HCT116 (cell line): ENCODE measurements around the gene FLNC. TPM values are rescaled to one million over a fixed set of nuclear protein-coding genes. Genes with fewer than 3 reads are reported as not detected.

Experiments
- ATAC-seq: fragments of 200-7000 bp; cut with Tn5 transposase; 2 replicates; pipeline ENCODE4 v1.9.1; 2020; ENCODE audit warnings: mild to moderate bottlenecking, moderate library complexity
- BruUV-seq: library from RNA; stranded (reverse); fragments of 400-500 nt; replicated peaks from 2 replicates; lab custom pipeline; 2021; lab: Mats Ljungman, UMichigan
- CTCF ChIA-PET: fragments of 300-600 bp; sonication (Branson Sonifier 250); formaldehyde crosslinking; loops from one replicate; lab custom pipeline; 2021; ENCODE audit warnings: antibody characterized with exemption; lab: Charles Lee
- POLR2A ChIA-PET: fragments of 300-600, 350-600 bp; sonication (Branson Sonifier 250); formaldehyde crosslinking; loops from one replicate; lab custom pipeline; 2021; ENCODE audit warnings: antibody characterized with exemption; lab: Charles Lee
- RAD21 ChIA-PET, 2 experiments: fragments of 300-600 bp; sonication (Branson Sonifier 250); formaldehyde crosslinking; loops; one replicate each; lab custom pipeline; 2023; ENCODE audit warnings: low total read pairs in 2 of 2; ENCODE audit not compliant: uncharacterized antibody in 2 of 2, unreplicated experiment in 2 of 2, low non-redundant PET in 1 of 2; lab: Charles Lee
- DNase-seq: peaks from one replicate; pipeline ENCODE4 v3.0.0-alpha.2; 2010; ENCODE audit warnings: low read depth, low spot score
- H2AFZ ChIP-seq: fragments of 200-600 bp; shearing (Covaris generic), sonication (generic); 2 replicates; pipeline ENCODE4 v1.6.1; 2017; ENCODE audit warnings: low read depth, mixed run types, mixed read lengths, antibody characterized with exemption, low read length; ENCODE audit not compliant: poor library complexity, severe bottlenecking
- H3K27ac ChIP-seq: 2 replicates; pipeline ENCODE4 v1.5.1; 2012; ENCODE audit warnings: low read depth, low read length
- H3K27me3 ChIP-seq: fragments of 200-600 bp; sonication (generic); 2 replicates; pipeline ENCODE4 v1.6.1; 2016; ENCODE audit warnings: mixed run types, low read length, mixed read lengths; ENCODE audit not compliant: insufficient read depth
- H3K36me3 ChIP-seq, 2 experiments: fragments of 200-500 bp in 1 of 2; fragments of 200-600 bp in 1 of 2; sonication (Bioruptor generic) in 1 of 2; sonication (generic) in 1 of 2; 2 replicates each; pipeline versions ENCODE4 v1.5.1 to v1.6.1; 2014 to 2016; ENCODE audit warnings: low read length in 2 of 2, inconsistent platforms in 1 of 2, mixed read lengths in 1 of 2, mixed run types in 1 of 2; ENCODE audit not compliant: insufficient read depth in 2 of 2, control insufficient read depth in 1 of 2
- H3K4me1 ChIP-seq, 2 experiments: fragments of 200-600 bp in 1 of 2; sonication (generic) in 1 of 2; 2 replicates each; pipeline versions ENCODE4 v1.5.1 to v1.6.1; 2012 to 2017; ENCODE audit warnings: low read length in 2 of 2, inconsistent platforms in 1 of 2, mild to moderate bottlenecking in 1 of 2, mixed read lengths in 1 of 2, mixed run types in 1 of 2, moderate library complexity in 1 of 2; ENCODE audit not compliant: insufficient read depth in 2 of 2, control insufficient read depth in 1 of 2
- H3K4me2 ChIP-seq: fragments of 200-600 bp; sonication (generic); 2 replicates; pipeline ENCODE4 v1.6.1; 2017; ENCODE audit warnings: mixed run types, low read length, mixed read lengths
- H3K4me3 ChIP-seq, 2 experiments: fragments of 200-600 bp in 1 of 2; sonication (generic) in 1 of 2; replicated peaks in 1 of 2; 2 replicates each; pipeline ENCODE4 v1.5.1; 2011 to 2016; ENCODE audit warnings: low read length in 2 of 2, control low read depth in 1 of 2, low read depth in 1 of 2, mild to moderate bottlenecking in 1 of 2, mixed read lengths in 1 of 2, mixed run types in 1 of 2
- H3K79me2 ChIP-seq: fragments of 200-600 bp; sonication (generic); 2 replicates; pipeline ENCODE4 v1.6.1; 2017; ENCODE audit warnings: mild to moderate bottlenecking, mixed run types, low read length, moderate library complexity, mixed read lengths; ENCODE audit not compliant: insufficient read depth
- H3K9ac ChIP-seq: fragments of 200-600 bp; sonication (generic); 2 replicates; pipeline ENCODE4 v1.6.1; 2016; ENCODE audit warnings: low read length, mixed read lengths
- H3K9me2 ChIP-seq: fragments of 200-600 bp; sonication (generic), shearing (Covaris generic); 2 replicates; pipeline ENCODE4 v1.6.1; 2017; ENCODE audit warnings: mixed run types, mild to moderate bottlenecking, moderate library complexity; ENCODE audit not compliant: insufficient read depth
- H3K9me3 ChIP-seq, 2 experiments: fragments of 200-500 bp in 1 of 2; fragments of 200-600 bp in 1 of 2; sonication (Bioruptor generic) in 1 of 2; sonication (generic) in 1 of 2; 2 replicates each; pipeline ENCODE4 v1.6.1; 2014 to 2017; ENCODE audit warnings: low read length in 2 of 2, mixed read lengths in 2 of 2, inconsistent platforms in 1 of 2, low read depth in 1 of 2, mild to moderate bottlenecking in 1 of 2, mixed run types in 1 of 2, moderate library complexity in 1 of 2; ENCODE audit not compliant: control insufficient read depth in 1 of 2, insufficient read depth in 1 of 2
- H4K20me1 ChIP-seq: fragments of 200-600 bp; sonication (generic), shearing (Covaris generic); 2 replicates; pipeline ENCODE4 v1.6.1; 2017; ENCODE audit warnings: mixed run types, mild to moderate bottlenecking, moderate library complexity; ENCODE audit not compliant: insufficient read depth
- CBX3 ChIP-seq: IDR thresholded peaks from 2 replicates; pipeline ENCODE4 v1.6.1; 2012; ENCODE audit warnings: low read depth
- ELF1 ChIP-seq: IDR thresholded peaks from 2 replicates; pipeline ENCODE4 v1.6.1; 2012; ENCODE audit warnings: low read depth, borderline replicate concordance
- EZH2phosphoT487 ChIP-seq: fragments of 200-600 bp; IDR thresholded peaks from 2 replicates; pipeline ENCODE4 v1.6.1; 2018; ENCODE audit warnings: antibody characterized with exemption, borderline replicate concordance
- FOSL1 ChIP-seq: IDR thresholded peaks from 2 replicates; pipeline ENCODE4 v1.6.1; 2012; ENCODE audit warnings: low read depth
- JUND ChIP-seq: IDR thresholded peaks from 2 replicates; pipeline ENCODE4 v1.6.1; 2012
- POLR2A ChIP-seq: IDR thresholded peaks from 2 replicates; pipeline ENCODE4 v1.7.0; 2011; ENCODE audit warnings: borderline replicate concordance; ENCODE audit not compliant: insufficient read depth, insufficient read length; ENCODE audit errors: extremely low read depth
- RAD21 ChIP-seq: IDR thresholded peaks from 2 replicates; pipeline ENCODE4 v1.6.1; 2012; ENCODE audit warnings: low read depth, mild to moderate bottlenecking
- SIN3A ChIP-seq: IDR thresholded peaks from 2 replicates; pipeline ENCODE4 v1.6.1; 2012; ENCODE audit warnings: low read depth
- ZFX ChIP-seq: fragments of 450-650 bp; IDR thresholded peaks from 2 replicates; pipeline ENCODE4 v1.6.1; 2017
- ZNF274 ChIP-seq: fragments of 200-500 bp; sonication (Bioruptor generic); IDR thresholded peaks from 2 replicates; pipeline ENCODE4 v1.6.1; 2014; ENCODE audit warnings: mild to moderate bottlenecking, low read depth, low read length, inconsistent platforms
- intact Hi-C: fragments of 100-400 bp; cut with micrococcal nuclease; formaldehyde crosslinking; loops from 2 replicates; pipeline ENCODE4 v1.10.0; 2022
- total RNA-seq: library from RNA; stranded (reverse); gene quantifications from one replicate; pipeline ENCODE4 v1.2.1, GENCODE V29; 2021; ENCODE audit not compliant: unreplicated experiment
- TF ChIP-seq, protein P1 (sequence below): IDR thresholded peaks from 2 replicates; pipeline ENCODE4 v1.6.1; 2011; ENCODE audit warnings: mild to moderate bottlenecking, low read length, moderate library complexity; ENCODE audit not compliant: insufficient replicate concordance; ENCODE audit errors: extremely low read depth
- TF ChIP-seq, protein P2 (sequence below): IDR thresholded peaks from 2 replicates; pipeline ENCODE4 v1.6.1; 2012
- TF ChIP-seq, protein P3 (sequence below): IDR thresholded peaks from 2 replicates; pipeline ENCODE4 v1.6.1; 2012
- TF ChIP-seq, protein P4 (sequence below), 3 experiments: fragments of 200-600 bp in 1 of 3; sonication (generic) in 1 of 3; IDR thresholded peaks in 2 of 3; conservative IDR thresholded peaks in 1 of 3; 2 replicates each; pipeline ENCODE4 v1.5.1; 2012 to 2017; ENCODE audit warnings: low read depth in 2 of 3, low read length in 2 of 3, antibody characterized with exemption in 1 of 3, borderline replicate concordance in 1 of 3, control low read depth in 1 of 3, mild to moderate bottlenecking in 1 of 3, mixed read lengths in 1 of 3, mixed run types in 1 of 3, moderate library complexity in 1 of 3; ENCODE audit not compliant: insufficient read depth in 1 of 3

FLNC gene
- total RNA-seq, 1 experiment from 2014 or later, result 42.8 TPM

DNA sequence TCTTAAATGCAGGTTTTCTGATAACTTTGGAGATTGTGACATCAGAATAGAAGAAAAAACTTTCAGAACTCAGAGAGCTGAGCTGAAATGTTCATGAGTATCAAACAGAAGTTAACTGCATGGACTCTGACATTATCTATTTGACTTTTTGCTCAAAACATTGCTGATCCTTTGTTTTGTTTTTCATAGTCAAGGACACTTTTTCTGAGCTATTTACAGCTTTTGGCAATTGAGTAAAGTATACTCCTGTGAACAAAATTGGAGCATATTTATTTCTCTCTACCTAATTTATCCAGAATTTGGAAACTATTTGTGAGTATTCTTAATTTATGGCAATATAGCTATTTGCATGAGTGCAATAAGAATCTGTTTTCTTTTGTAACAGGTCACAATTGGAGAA lies 69.2 kb downstream of the FLNC start:
- no peak overlapping the region for H3K27ac ChIP-seq
- no peaks in the 10 kb centered on the region for H3K9me2 ChIP-seq
- no peak for DNase-seq
- ChIA-PET RAD21 (no interaction called here), CTCF (no interaction called here), POLR2A (no interaction called here)
- TF ChIP-seq ZNF274, result no peak
- no peak for TF ChIP-seq RAD21
- no peak for TF ChIP-seq ELF1
- no peak for TF ChIP-seq POLR2A
- TF ChIP-seq, protein P1, sequence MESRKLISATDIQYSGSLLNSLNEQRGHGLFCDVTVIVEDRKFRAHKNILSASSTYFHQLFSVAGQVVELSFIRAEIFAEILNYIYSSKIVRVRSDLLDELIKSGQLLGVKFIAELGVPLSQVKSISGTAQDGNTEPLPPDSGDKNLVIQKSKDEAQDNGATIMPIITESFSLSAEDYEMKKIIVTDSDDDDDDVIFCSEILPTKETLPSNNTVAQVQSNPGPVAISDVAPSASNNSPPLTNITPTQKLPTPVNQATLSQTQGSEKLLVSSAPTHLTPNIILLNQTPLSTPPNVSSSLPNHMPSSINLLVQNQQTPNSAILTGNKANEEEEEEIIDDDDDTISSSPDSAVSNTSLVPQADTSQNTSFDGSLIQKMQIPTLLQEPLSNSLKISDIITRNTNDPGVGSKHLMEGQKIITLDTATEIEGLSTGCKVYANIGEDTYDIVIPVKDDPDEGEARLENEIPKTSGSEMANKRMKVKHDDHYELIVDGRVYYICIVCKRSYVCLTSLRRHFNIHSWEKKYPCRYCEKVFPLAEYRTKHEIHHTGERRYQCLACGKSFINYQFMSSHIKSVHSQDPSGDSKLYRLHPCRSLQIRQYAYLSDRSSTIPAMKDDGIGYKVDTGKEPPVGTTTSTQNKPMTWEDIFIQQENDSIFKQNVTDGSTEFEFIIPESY, result no peak
- TF ChIP-seq, protein P2, sequence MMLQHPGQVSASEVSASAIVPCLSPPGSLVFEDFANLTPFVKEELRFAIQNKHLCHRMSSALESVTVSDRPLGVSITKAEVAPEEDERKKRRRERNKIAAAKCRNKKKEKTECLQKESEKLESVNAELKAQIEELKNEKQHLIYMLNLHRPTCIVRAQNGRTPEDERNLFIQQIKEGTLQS, result no peak
- no peak for TF ChIP-seq JUND
- TF ChIP-seq, protein P3, sequence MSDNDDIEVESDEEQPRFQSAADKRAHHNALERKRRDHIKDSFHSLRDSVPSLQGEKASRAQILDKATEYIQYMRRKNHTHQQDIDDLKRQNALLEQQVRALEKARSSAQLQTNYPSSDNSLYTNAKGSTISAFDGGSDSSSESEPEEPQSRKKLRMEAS, result no peak
- TF ChIP-seq ZFX, result no peak
- no peak for TF ChIP-seq SIN3A
- no peak for TF ChIP-seq CBX3
- TF ChIP-seq FOSL1, result no peak
- TF ChIP-seq EZH2phosphoT487, result no peak
- TF ChIP-seq, protein P4, sequence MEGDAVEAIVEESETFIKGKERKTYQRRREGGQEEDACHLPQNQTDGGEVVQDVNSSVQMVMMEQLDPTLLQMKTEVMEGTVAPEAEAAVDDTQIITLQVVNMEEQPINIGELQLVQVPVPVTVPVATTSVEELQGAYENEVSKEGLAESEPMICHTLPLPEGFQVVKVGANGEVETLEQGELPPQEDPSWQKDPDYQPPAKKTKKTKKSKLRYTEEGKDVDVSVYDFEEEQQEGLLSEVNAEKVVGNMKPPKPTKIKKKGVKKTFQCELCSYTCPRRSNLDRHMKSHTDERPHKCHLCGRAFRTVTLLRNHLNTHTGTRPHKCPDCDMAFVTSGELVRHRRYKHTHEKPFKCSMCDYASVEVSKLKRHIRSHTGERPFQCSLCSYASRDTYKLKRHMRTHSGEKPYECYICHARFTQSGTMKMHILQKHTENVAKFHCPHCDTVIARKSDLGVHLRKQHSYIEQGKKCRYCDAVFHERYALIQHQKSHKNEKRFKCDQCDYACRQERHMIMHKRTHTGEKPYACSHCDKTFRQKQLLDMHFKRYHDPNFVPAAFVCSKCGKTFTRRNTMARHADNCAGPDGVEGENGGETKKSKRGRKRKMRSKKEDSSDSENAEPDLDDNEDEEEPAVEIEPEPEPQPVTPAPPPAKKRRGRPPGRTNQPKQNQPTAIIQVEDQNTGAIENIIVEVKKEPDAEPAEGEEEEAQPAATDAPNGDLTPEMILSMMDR (IDR thresholded peaks at IDR 0.05 in 2 of 3, conservative IDR thresholded peaks at IDR 0.05 in 1 of 3; ENCODE audit: borderline replicate concordance in 1 of 3, insufficient read depth in 1 of 3, low read depth in 2 of 3, low read length in 2 of 3), result no peak
- H3K36me3 ChIP-seq, result no peaks in the 10 kb centered on the region
- H4K20me1 ChIP-seq, result no peaks in the 10 kb centered on the region
- H3K4me3 ChIP-seq, result no peak overlapping the region
- intact Hi-C loops, result no loop called here
- no peaks in the 10 kb centered on the region for H3K27me3 ChIP-seq
- no peak overlapping the region for H3K4me2 ChIP-seq
- no peaks in the 10 kb centered on the region for H3K9me3 ChIP-seq
- H3K9ac ChIP-seq, result no peak overlapping the region
- H3K79me2 ChIP-seq, result no peaks in the 10 kb centered on the region
- ATAC-seq, result no peak
- H3K4me1 ChIP-seq, result peaks cover 7 to 36% of the 10 kb centered on the region in 2 experiments
- H2AFZ ChIP-seq, result no peak overlapping the region
- BruUV-seq, result no TSS peak
